CD4-positive, alpha-beta memory T cell (primary cell): ENCODE results near the gene ZNF398. TPM values are rescaled to one million over a fixed set of nuclear protein-coding genes. Genes with fewer than 3 reads are reported as not detected.

Source experiments
- CTCF ChIA-PET: fragments of 350-600 bp; sonication (Branson Sonifier 250); formaldehyde crosslinking; loops from one replicate; lab custom pipeline; 2021; ENCODE audit warnings: inconsistent platforms; ENCODE audit not compliant: partially characterized antibody; lab: Charles Lee
- POLR2A ChIA-PET: fragments of 350-600 bp; sonication (Branson Sonifier 250); formaldehyde crosslinking; loops from one replicate; lab custom pipeline; 2021; ENCODE audit not compliant: partially characterized antibody; lab: Charles Lee
- DNase-seq, 5 donors: peaks; one replicate each; pipeline versions ENCODE4 v3.0.0 to v3.0.0-alpha.2; 2020 to 2022; ENCODE audit warnings: mixed read lengths in 1 of 5
- H3K27ac ChIP-seq: one replicate; pipeline ENCODE4 v1.7.0; 2013; ENCODE audit warnings: low read depth, low read length
- H3K27me3 ChIP-seq: 2 replicates; pipeline ENCODE4 v1.7.0; 2013; ENCODE audit warnings: mild to moderate bottlenecking, low read length, moderate library complexity; ENCODE audit not compliant: insufficient read depth
- H3K36me3 ChIP-seq: 2 replicates; pipeline ENCODE4 v1.7.0; 2013; ENCODE audit warnings: mild to moderate bottlenecking, low read length, moderate library complexity; ENCODE audit not compliant: insufficient read depth
- H3K4me1 ChIP-seq: 2 replicates; pipeline ENCODE4 v1.7.0; 2013; ENCODE audit warnings: mild to moderate bottlenecking, low read length, moderate library complexity; ENCODE audit not compliant: insufficient read depth
- H3K4me3 ChIP-seq, 2 donors: one replicate each; pipeline ENCODE4 v1.7.0; 2013; ENCODE audit warnings: low read length in 2 of 2, mild to moderate bottlenecking in 1 of 2
- H3K9me3 ChIP-seq, 2 donors: one replicate each; pipeline ENCODE4 v1.7.0; 2013; ENCODE audit warnings: low read length in 2 of 2, control low read depth in 1 of 2; ENCODE audit not compliant: control insufficient read depth in 1 of 2
- H3K27ac Mint-ChIP-seq, 7 donors: one replicate each; pipeline ENCODE4 v1.8.0; 2020 to 2021; ENCODE audit warnings: mixed read lengths in 7 of 7, mild to moderate bottlenecking in 6 of 7, inconsistent platforms in 3 of 7, moderate library complexity in 3 of 7
- H3K27me3 Mint-ChIP-seq, 2 donors: one replicate each; pipeline ENCODE4 v1.8.0; 2020 to 2021; ENCODE audit warnings: mixed read lengths in 2 of 2
- H3K36me3 Mint-ChIP-seq, 2 donors: one replicate each; pipeline ENCODE4 v1.8.0; 2020 to 2021; ENCODE audit warnings: mixed read lengths in 2 of 2, inconsistent platforms in 1 of 2, mild to moderate bottlenecking in 1 of 2
- H3K4me1 Mint-ChIP-seq, 4 donors: one replicate each; pipeline ENCODE4 v1.8.0; 2020 to 2021; ENCODE audit warnings: mixed read lengths in 4 of 4, mild to moderate bottlenecking in 1 of 4
- H3K4me3 Mint-ChIP-seq, 8 donors: one replicate each; pipeline ENCODE4 v1.8.0; 2020 to 2021; ENCODE audit warnings: mixed read lengths in 8 of 8, mild to moderate bottlenecking in 7 of 8, moderate library complexity in 6 of 8, inconsistent platforms in 3 of 8
- H3K9me3 Mint-ChIP-seq, 8 donors: one replicate each; pipeline ENCODE4 v1.8.0; 2020 to 2021; ENCODE audit warnings: mixed read lengths in 8 of 8, mild to moderate bottlenecking in 5 of 8, inconsistent platforms in 3 of 8, moderate library complexity in 1 of 8
- intact Hi-C: fragments of 100-400 bp; cut with micrococcal nuclease; formaldehyde crosslinking; loops from one replicate; pipeline ENCODE4 v1.15.1; 2023
- polyA plus RNA-seq, 2 donors: library from polyadenylated mRNA; unstranded; fragments of 300-500 nt; fragmentation: Illumina TruSeq; gene quantifications; one replicate each; pipeline ENCODE4 v1.2.3, GENCODE V29; 2021
- total RNA-seq, 2 experiments: library from RNA; stranded (reverse); gene quantifications; one replicate each; pipeline ENCODE4 v1.2.3, GENCODE V29; 2021

The ZNF398 gene
- total and polyA plus RNA-seq, 4 experiments from 2014 or later = 7.5 to 28.4 (median 20.4) TPM

- no peak overlapping the region for H3K4me3 Mint-ChIP-seq
- ChIA-PET POLR2A (no interaction called here), CTCF (interaction anchor here (1.0 kb wide), 1 partner anchor 77 kb away, joined by 3 read pairs; no protein-coding TSS in a partner anchor)
- H3K36me3 Mint-ChIP-seq = peaks cover 35 to 58% of the 10 kb centered on the region in 2 donors
- H3K4me1 Mint-ChIP-seq = peaks cover 0 to 4% (median 1%) of the 10 kb centered on the region in 4 donors
- Histone ChIP-seq H3K27me3 (no peaks in the 10 kb centered on the region), H3K36me3 (peaks cover 20% of the 10 kb centered on the region), H3K27ac (no peak overlapping the region), H3K9me3 (no peaks in the 10 kb centered on the region), H3K4me1 (no peaks in the 10 kb centered on the region), H3K4me3 (no peak overlapping the region)
- H3K27ac Mint-ChIP-seq = peak overlapping the region in 1 of 7 donors; percentile 19
- H3K27me3 Mint-ChIP-seq = no peaks in the 10 kb centered on the region
- no peaks in the 10 kb centered on the region for H3K9me3 Mint-ChIP-seq
- DNase-seq = no peak
- intact Hi-C loops = no loop called here
These were observed 18.9 kb downstream of the ZNF398 start for GRCh38 chr7:149166142-149166541.

- peaks cover 20% of the 10 kb centered on the region for H3K36me3 ChIP-seq
- H3K27ac ChIP-seq = no peak overlapping the region
- no peaks in the 10 kb centered on the region for H3K4me1 ChIP-seq
- peak overlapping the region in 1 of 7 donors; percentile 18 for H3K27ac Mint-ChIP-seq
- peaks cover 0 to 3% (median 0%) of the 10 kb centered on the region in 4 donors for H3K4me1 Mint-ChIP-seq
- no peaks in the 10 kb centered on the region for H3K9me3 ChIP-seq
- no peaks in the 10 kb centered on the region for H3K27me3 Mint-ChIP-seq
- intact Hi-C loops = no loop called here
- no peak overlapping the region for H3K4me3 Mint-ChIP-seq
- H3K9me3 Mint-ChIP-seq = no peaks in the 10 kb centered on the region
- no peak for DNase-seq
- H3K27me3 ChIP-seq = no peaks in the 10 kb centered on the region
- H3K36me3 Mint-ChIP-seq = peaks cover 31 to 54% of the 10 kb centered on the region in 2 donors
- CTCF ChIA-PET = interaction anchor here (1.0 kb wide), 2 partner anchors 29 to 78 kb away, joined by 3 read pairs; partner anchors contain the start of gene ZNF282
- POLR2A ChIA-PET = no interaction called here
- no peak overlapping the region for H3K4me3 ChIP-seq
These were observed 19.5 kb downstream of the ZNF398 start for GRCh38 chr7:149166630-149167352.

DNA sequence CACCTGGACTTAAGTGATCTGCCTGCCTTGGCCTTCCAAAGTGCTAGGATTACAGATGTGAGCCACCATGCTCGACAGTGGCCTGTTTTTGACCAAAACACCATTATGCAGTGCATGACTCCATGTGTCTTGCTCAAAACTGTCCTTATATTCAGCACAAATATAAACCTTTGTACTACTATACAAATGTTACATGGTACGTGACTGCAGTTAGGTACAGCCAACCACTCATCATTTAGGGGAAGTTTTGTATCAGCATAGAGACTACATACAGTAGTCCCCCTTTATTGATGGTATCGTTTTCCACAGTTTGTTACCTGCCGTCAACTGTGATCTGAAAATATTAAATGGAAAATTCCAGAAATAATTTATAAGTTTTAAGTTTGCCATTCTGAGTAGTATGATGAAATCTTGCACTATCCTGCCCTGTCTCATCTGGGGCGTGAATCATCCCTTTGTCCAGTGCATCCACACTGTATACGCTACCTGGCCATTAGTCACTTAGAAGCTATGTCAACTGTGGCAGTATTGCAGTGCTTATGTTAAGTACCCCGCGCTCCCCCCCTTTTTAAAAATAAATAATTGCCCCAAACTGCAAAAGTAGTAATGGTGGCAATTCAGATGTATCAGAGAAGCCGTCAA, 24.8 kb downstream of the ZNF398 start:
- Histone ChIP-seq H3K9me3 (no peaks in the 10 kb centered on the region), H3K4me1 (no peaks in the 10 kb centered on the region), H3K36me3 (peaks cover 26% of the 10 kb centered on the region), H3K27ac (no peak overlapping the region), H3K4me3 (no peak overlapping the region), H3K27me3 (no peaks in the 10 kb centered on the region)
- intact Hi-C loops = no loop called here
- H3K9me3 Mint-ChIP-seq = no peaks in the 10 kb centered on the region
- DNase-seq = no peak
- H3K36me3 Mint-ChIP-seq = peaks cover 22 to 49% of the 10 kb centered on the region in 2 donors
- H3K27ac Mint-ChIP-seq = no peak overlapping the region
- no peak overlapping the region for H3K4me3 Mint-ChIP-seq
- no peaks in the 10 kb centered on the region for H3K27me3 Mint-ChIP-seq
- POLR2A ChIA-PET = no interaction called here
- peaks cover 0 to 1% (median 0%) of the 10 kb centered on the region in 4 donors for H3K4me1 Mint-ChIP-seq
- CTCF ChIA-PET = no interaction called here

- POLR2A ChIA-PET = no interaction called here
These were observed 25.3 kb downstream of the ZNF398 start for GRCh38 chr7:149172534-149172920.

DNA sequence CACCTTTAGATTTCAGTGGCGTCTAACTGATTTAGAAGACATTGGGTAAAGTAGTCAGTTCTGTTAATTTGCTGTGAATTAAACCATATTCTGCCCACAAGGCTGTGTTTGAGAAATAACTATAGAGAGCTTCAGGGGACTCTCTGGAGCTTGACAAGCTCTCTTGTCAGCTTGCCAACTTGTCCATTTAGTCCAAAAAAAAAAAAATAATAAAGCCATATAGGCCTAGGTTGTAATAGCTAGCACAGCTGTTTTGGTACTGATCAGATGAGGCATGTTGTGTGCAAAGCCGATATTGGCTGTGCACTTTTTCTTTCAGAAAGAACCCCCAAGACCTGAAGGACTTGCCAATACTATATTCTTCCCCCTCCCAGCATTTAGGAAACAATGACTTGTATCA, 27.9 kb downstream of the ZNF398 start:
- Histone ChIP-seq H3K27ac (no peak overlapping the region), H3K4me3 (no peak overlapping the region), H3K9me3 (no peaks in the 10 kb centered on the region), H3K36me3 (peaks cover 37% of the 10 kb centered on the region), H3K27me3 (no peaks in the 10 kb centered on the region), H3K4me1 (no peaks in the 10 kb centered on the region)
- Mint-ChIP-seq H3K4me3 (no peak overlapping the region), H3K9me3 (no peaks in the 10 kb centered on the region), H3K27me3 (no peaks in the 10 kb centered on the region), H3K36me3 (peaks cover 40 to 59% of the 10 kb centered on the region in 2 donors), H3K27ac (no peak overlapping the region), H3K4me1 (peaks cover 0 to 1% (median 0%) of the 10 kb centered on the region in 4 donors)
- CTCF ChIA-PET = no interaction called here
- POLR2A ChIA-PET = no interaction called here
- intact Hi-C loops = no loop called here
- DNase-seq = no peak

More at GRCh38 chr7:149172534-149172920, 25.3 kb downstream of the ZNF398 start:
- Histone ChIP-seq H3K4me1 (no peaks in the 10 kb centered on the region), H3K36me3 (peaks cover 26% of the 10 kb centered on the region), H3K4me3 (no peak overlapping the region), H3K27me3 (no peaks in the 10 kb centered on the region), H3K9me3 (no peaks in the 10 kb centered on the region), H3K27ac (no peak overlapping the region)
- Mint-ChIP-seq H3K27me3 (no peaks in the 10 kb centered on the region), H3K9me3 (no peaks in the 10 kb centered on the region), H3K4me3 (no peak overlapping the region), H3K4me1 (peaks cover 0 to 1% (median 0%) of the 10 kb centered on the region in 4 donors), H3K27ac (peak overlapping the region in 1 of 7 donors; percentile 1), H3K36me3 (peaks cover 27 to 50% of the 10 kb centered on the region in 2 donors)
- DNase-seq = no peak
- intact Hi-C loops = no loop called here
- CTCF ChIA-PET = no interaction called here

GRCh38 chr7:149179241-149179640, 32.0 kb downstream of the ZNF398 start:
- Mint-ChIP-seq H3K4me1 (peaks cover 0 to 1% (median 0%) of the 10 kb centered on the region in 4 donors), H3K27me3 (no peaks in the 10 kb centered on the region), H3K27ac (peak overlapping the region in 1 of 7 donors; percentile 36), H3K4me3 (peak overlapping the region in 1 of 8 donors; percentile 20), H3K36me3 (peaks cover 32 to 44% of the 10 kb centered on the region in 2 donors), H3K9me3 (no peaks in the 10 kb centered on the region)
- Histone ChIP-seq H3K4me1 (no peaks in the 10 kb centered on the region), H3K36me3 (peaks cover 32% of the 10 kb centered on the region), H3K9me3 (no peaks in the 10 kb centered on the region), H3K27ac (no peak overlapping the region), H3K27me3 (no peaks in the 10 kb centered on the region), H3K4me3 (no peak overlapping the region)
- intact Hi-C loops = no loop called here
- no peak for DNase-seq
- CTCF ChIA-PET = no interaction called here
- POLR2A ChIA-PET = no interaction called here

GRCh38 chr7:149180722-149181449, 33.6 kb downstream of the ZNF398 start:
- Histone ChIP-seq H3K9me3 (no peaks in the 10 kb centered on the region), H3K4me1 (no peaks in the 10 kb centered on the region), H3K27ac (no peak overlapping the region), H3K27me3 (no peaks in the 10 kb centered on the region), H3K36me3 (peaks cover 32% of the 10 kb centered on the region), H3K4me3 (no peak overlapping the region)
- peaks cover 0 to 1% (median 0%) of the 10 kb centered on the region in 4 donors for H3K4me1 Mint-ChIP-seq
- POLR2A ChIA-PET = no interaction called here
- no peaks in the 10 kb centered on the region for H3K9me3 Mint-ChIP-seq
- H3K4me3 Mint-ChIP-seq = no peak overlapping the region
- CTCF ChIA-PET = interaction anchor here (1.9 kb wide), 1 partner anchor 14 kb away, joined by 5 read pairs; the partner anchor contains the start of gene ZNF282
- intact Hi-C loops = no loop called here
- H3K27me3 Mint-ChIP-seq = no peaks in the 10 kb centered on the region
- no peak for DNase-seq
- H3K27ac Mint-ChIP-seq = no peak overlapping the region
- peaks cover 32 to 38% of the 10 kb centered on the region in 2 donors for H3K36me3 Mint-ChIP-seq
